Stimulated activated CD4-positive, alpha-beta T cell treated with anti-CD3 and anti-CD28 coated beads, TNF-alpha, amount 100 ng/mL, for 24 hours (primary cell): ENCODE measurements around the gene HSPA4L.

Experiments
- DNase-seq, 3 experiments: peaks; one replicate each; pipeline ENCODE4 v3.0.0-alpha.2; 2020; ENCODE audit warnings: low read depth in 3 of 3

HSPA4L gene

GRCh38 chr4:127783955-127784770 is 2.0 kb downstream of the HSPA4L start:
- no peak for DNase-seq

GRCh38 chr4:127788517-127788916 is 6.4 kb downstream of the HSPA4L start:
- DNase-seq = no peak

GRCh38 chr4:127791391-127791790 is 9.3 kb downstream of the HSPA4L start:
- no peak for DNase-seq

GRCh38 chr4:127793528-127793927 is 11.4 kb downstream of the HSPA4L start:
- DNase-seq = no peak

GRCh38 chr4:127799711-127800110 is 17.6 kb downstream of the HSPA4L start:
- DNase-seq = no peak

GRCh38 chr4:127809173-127809800 is 27.2 kb downstream of the HSPA4L start:
- DNase-seq = no peak

- DNase-seq = no peak
Observed at GRCh38 chr4:127810551-127810950, 28.4 kb downstream of the HSPA4L start.

GRCh38 chr4:127822430-127822829 is 40.3 kb downstream of the HSPA4L start:
- no peak for DNase-seq

GRCh38 chr4:127828121-127828520 is 46.0 kb downstream of the HSPA4L start:
- no peak for DNase-seq

GRCh38 chr4:127829014-127829413 is 46.9 kb downstream of the HSPA4L start:
- DNase-seq = no peak

GRCh38 chr4:127832585-127832984 is 50.5 kb downstream of the HSPA4L start:
- DNase-seq = no peak

- DNase-seq = no peak
Observed at GRCh38 chr4:127843704-127844600, 61.8 kb downstream of the HSPA4L start.

GRCh38 chr4:127844601-127845116 is 62.5 kb downstream of the HSPA4L start:
- DNase-seq = no peak

GRCh38 chr4:127846061-127846460 is 63.9 kb downstream of the HSPA4L start:
- DNase-seq = no peak

- DNase-seq = no peak
Observed at GRCh38 chr4:127846765-127847164, 64.6 kb downstream of the HSPA4L start.

- no peak for DNase-seq
Observed at GRCh38 chr4:127849505-127850234, 67.5 kb downstream of the HSPA4L start.

- DNase-seq = no peak
Observed at GRCh38 chr4:127852661-127853060, 70.5 kb downstream of the HSPA4L start.

- DNase-seq = no peak
Observed at GRCh38 chr4:127856196-127856812, 74.2 kb downstream of the HSPA4L start.

- DNase-seq = no peak
Observed at GRCh38 chr4:127856813-127857447, 74.8 kb downstream of the HSPA4L start.

- no peak for DNase-seq
Observed at GRCh38 chr4:127857641-127858040, 75.5 kb downstream of the HSPA4L start.
